Measurements from ENCODE around the gene UBE2F. TPM values are rescaled to one million over a fixed set of nuclear protein-coding genes. Genes with fewer than 3 reads are reported as not detected.

The UBE2F gene
- total RNA-seq, 1 experiment from 2014 or later, result 116 TPM

- Mint-ChIP-seq H3K9me3 (ENCODE audit: unreplicated experiment) (peaks cover 7% of the 10 kb centered on the region), H3K4me3 (ENCODE audit: unreplicated experiment) (no peak overlapping the region), H3K36me3 (ENCODE audit: insufficient read depth, unreplicated experiment) (peaks cover 53% of the 10 kb centered on the region), H3K4me1 (ENCODE audit: insufficient read depth, unreplicated experiment) (peaks cover 9% of the 10 kb centered on the region), H3K27me3 (ENCODE audit: insufficient read depth, unreplicated experiment) (no peaks in the 10 kb centered on the region), H3K27ac (ENCODE audit: low read depth, unreplicated experiment) (no peak overlapping the region)
- no peak for TF ChIP-seq CTCF (IDR thresholded peaks at IDR 0.05; ENCODE audit: unreplicated experiment)
- BruUV-seq (replicated peaks), result no TSS peak
- DNase-seq (ENCODE audit: unreplicated experiment), result no peak
- intact Hi-C loops (cut with micrococcal nuclease), result no loop called here
- ChIA-PET CTCF (no interaction called here), POLR2A (no interaction called here)
Measured at GRCh38 chr2:238084761-238085160, 117.9 kb downstream of the UBE2F start.

DNA sequence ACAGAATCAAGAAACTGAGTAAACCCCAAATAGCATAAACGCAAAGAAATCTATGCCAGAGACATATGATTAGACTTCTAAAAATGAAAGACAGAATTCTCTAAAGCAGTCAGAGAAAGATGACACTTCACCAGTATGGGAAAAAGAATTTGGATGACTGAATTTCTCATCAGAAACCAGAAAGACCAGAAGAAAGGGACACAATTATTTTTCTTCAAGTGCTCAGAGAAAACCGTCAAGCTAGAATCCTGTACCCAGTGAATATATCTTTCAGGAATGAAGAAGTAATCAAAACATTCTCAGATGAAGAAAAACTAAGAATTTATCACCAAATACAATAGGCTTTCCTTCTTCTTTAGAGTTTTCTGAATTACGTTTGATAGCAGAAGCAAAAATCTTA lies 119.1 kb downstream of the UBE2F start:
- POLR2A ChIA-PET, result interaction anchor here (0.7 to 1.7 kb wide), 2 partner anchors 10 to 25 kb away, joined by 3 to 4 read pairs; partner anchors contain the start of gene SCLY
- H3K4me3 Mint-ChIP-seq (ENCODE audit: unreplicated experiment), result no peak overlapping the region
- no peak overlapping the region for H3K27ac Mint-ChIP-seq (ENCODE audit: low read depth, unreplicated experiment)
- CTCF ChIA-PET, result no interaction called here
- no peak for DNase-seq (ENCODE audit: unreplicated experiment)
- peaks cover 42% of the 10 kb centered on the region for H3K36me3 Mint-ChIP-seq (ENCODE audit: insufficient read depth, unreplicated experiment)
- no peaks in the 10 kb centered on the region for H3K4me1 Mint-ChIP-seq (ENCODE audit: insufficient read depth, unreplicated experiment)
- no peak for TF ChIP-seq CTCF (IDR thresholded peaks at IDR 0.05; ENCODE audit: unreplicated experiment)
- intact Hi-C loops (cut with micrococcal nuclease), result no loop called here
- H3K27me3 Mint-ChIP-seq (ENCODE audit: insufficient read depth, unreplicated experiment), result no peaks in the 10 kb centered on the region
- no peaks in the 10 kb centered on the region for H3K9me3 Mint-ChIP-seq (ENCODE audit: unreplicated experiment)
- no TSS peak for BruUV-seq (replicated peaks)

DNA sequence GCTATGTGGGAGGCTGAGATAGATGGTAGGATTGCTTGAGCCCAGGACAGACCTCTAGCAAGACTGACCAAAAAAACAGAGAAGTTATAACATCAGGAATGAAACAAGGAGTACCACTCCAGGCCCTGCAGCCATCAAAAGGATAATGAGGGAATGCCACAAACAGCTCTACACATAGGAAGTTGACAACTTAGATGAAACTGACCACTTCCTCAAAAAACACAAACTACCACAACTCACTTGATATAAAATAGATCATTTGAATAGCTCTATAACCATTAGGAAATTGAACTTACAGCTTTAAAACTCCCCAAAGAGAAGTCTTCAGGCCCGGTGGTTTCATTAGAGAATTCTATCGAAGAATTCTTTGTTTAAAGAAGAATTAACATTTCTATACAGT lies 120.4 kb downstream of the UBE2F start:
- intact Hi-C loops (cut with micrococcal nuclease), result no loop called here
- no peak overlapping the region for H3K27ac Mint-ChIP-seq (ENCODE audit: low read depth, unreplicated experiment)
- TF ChIP-seq CTCF (IDR thresholded peaks at IDR 0.05; ENCODE audit: unreplicated experiment), result no peak
- DNase-seq (ENCODE audit: unreplicated experiment), result no peak
- no peaks in the 10 kb centered on the region for H3K27me3 Mint-ChIP-seq (ENCODE audit: insufficient read depth, unreplicated experiment)
- H3K9me3 Mint-ChIP-seq (ENCODE audit: unreplicated experiment), result no peaks in the 10 kb centered on the region
- POLR2A ChIA-PET, result interaction anchor here (0.6 kb wide), 2 partner anchors 135 to 164 kb away, joined by 3 read pairs; no protein-coding TSS in a partner anchor
- CTCF ChIA-PET, result interaction anchor here (0.5 to 1.4 kb wide), 7 partner anchors 10 to 342 kb away, joined by 3 to 5 read pairs (median 3); partner anchors contain the start of gene SCLY
- H3K4me3 Mint-ChIP-seq (ENCODE audit: unreplicated experiment), result no peak overlapping the region
- peaks cover 32% of the 10 kb centered on the region for H3K36me3 Mint-ChIP-seq (ENCODE audit: insufficient read depth, unreplicated experiment)
- no peaks in the 10 kb centered on the region for H3K4me1 Mint-ChIP-seq (ENCODE audit: insufficient read depth, unreplicated experiment)
- BruUV-seq (replicated peaks), result no TSS peak

GRCh38 chr2:238090887-238091286 lies 124.1 kb downstream of the UBE2F start:
- no peak overlapping the region for H3K27ac Mint-ChIP-seq (ENCODE audit: low read depth, unreplicated experiment)
- H3K27me3 Mint-ChIP-seq (ENCODE audit: insufficient read depth, unreplicated experiment), result no peaks in the 10 kb centered on the region
- no peaks in the 10 kb centered on the region for H3K9me3 Mint-ChIP-seq (ENCODE audit: unreplicated experiment)
- H3K36me3 Mint-ChIP-seq (ENCODE audit: insufficient read depth, unreplicated experiment), result peaks cover under 1% of the 10 kb centered on the region
- H3K4me3 Mint-ChIP-seq (ENCODE audit: unreplicated experiment), result no peak overlapping the region
- BruUV-seq (replicated peaks), result no TSS peak
- intact Hi-C loops (cut with micrococcal nuclease), result no loop called here
- H3K4me1 Mint-ChIP-seq (ENCODE audit: insufficient read depth, unreplicated experiment), result no peaks in the 10 kb centered on the region
- ChIA-PET POLR2A (no interaction called here), CTCF (no interaction called here)
- no peak for DNase-seq (ENCODE audit: unreplicated experiment)
- no peak for TF ChIP-seq CTCF (IDR thresholded peaks at IDR 0.05; ENCODE audit: unreplicated experiment)

Data from MCF 10A (cell line).